ENCODE measurements around the gene PREPL.

PREPL gene

DNA sequence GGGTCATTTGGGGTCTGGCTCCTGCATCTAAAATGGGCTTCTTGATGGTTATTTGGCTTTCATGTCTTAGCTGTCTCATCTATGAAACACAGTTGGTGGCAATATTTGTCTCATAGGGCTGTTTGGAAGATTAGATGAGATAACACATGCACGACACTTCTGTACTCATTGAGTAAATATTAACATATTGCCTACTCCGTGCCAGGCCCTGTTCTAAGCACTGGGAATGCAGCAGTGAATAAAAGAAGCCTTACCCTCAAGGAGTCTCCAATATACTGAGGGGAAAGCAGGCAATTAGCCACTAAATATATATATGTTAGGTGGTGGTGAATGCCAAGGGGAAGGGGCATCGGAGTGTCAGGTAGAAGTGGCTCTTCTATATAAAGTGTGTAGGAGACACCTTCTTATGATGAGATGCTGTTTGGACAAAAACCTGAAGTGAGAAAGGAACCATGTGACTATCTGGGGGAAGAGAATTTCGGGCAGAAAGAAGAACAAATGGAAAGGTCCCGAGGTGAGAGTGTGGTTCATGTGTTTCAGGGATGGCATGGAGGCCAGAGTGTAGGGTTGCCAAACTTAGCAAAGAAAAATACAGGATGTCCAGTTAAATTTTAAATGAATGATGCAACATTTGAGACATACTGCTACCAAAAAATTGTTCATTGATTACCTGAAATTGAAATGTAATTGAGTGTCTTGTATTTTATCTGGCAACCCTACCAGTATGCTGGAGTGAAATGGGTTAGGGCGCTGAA lies 74.2 kb downstream of the PREPL start:
- TF ChIP-seq, protein P1, sequence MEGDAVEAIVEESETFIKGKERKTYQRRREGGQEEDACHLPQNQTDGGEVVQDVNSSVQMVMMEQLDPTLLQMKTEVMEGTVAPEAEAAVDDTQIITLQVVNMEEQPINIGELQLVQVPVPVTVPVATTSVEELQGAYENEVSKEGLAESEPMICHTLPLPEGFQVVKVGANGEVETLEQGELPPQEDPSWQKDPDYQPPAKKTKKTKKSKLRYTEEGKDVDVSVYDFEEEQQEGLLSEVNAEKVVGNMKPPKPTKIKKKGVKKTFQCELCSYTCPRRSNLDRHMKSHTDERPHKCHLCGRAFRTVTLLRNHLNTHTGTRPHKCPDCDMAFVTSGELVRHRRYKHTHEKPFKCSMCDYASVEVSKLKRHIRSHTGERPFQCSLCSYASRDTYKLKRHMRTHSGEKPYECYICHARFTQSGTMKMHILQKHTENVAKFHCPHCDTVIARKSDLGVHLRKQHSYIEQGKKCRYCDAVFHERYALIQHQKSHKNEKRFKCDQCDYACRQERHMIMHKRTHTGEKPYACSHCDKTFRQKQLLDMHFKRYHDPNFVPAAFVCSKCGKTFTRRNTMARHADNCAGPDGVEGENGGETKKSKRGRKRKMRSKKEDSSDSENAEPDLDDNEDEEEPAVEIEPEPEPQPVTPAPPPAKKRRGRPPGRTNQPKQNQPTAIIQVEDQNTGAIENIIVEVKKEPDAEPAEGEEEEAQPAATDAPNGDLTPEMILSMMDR (IDR thresholded peaks at IDR 0.05): no peak
- H3K27ac ChIP-seq: no peak overlapping the region

DNA sequence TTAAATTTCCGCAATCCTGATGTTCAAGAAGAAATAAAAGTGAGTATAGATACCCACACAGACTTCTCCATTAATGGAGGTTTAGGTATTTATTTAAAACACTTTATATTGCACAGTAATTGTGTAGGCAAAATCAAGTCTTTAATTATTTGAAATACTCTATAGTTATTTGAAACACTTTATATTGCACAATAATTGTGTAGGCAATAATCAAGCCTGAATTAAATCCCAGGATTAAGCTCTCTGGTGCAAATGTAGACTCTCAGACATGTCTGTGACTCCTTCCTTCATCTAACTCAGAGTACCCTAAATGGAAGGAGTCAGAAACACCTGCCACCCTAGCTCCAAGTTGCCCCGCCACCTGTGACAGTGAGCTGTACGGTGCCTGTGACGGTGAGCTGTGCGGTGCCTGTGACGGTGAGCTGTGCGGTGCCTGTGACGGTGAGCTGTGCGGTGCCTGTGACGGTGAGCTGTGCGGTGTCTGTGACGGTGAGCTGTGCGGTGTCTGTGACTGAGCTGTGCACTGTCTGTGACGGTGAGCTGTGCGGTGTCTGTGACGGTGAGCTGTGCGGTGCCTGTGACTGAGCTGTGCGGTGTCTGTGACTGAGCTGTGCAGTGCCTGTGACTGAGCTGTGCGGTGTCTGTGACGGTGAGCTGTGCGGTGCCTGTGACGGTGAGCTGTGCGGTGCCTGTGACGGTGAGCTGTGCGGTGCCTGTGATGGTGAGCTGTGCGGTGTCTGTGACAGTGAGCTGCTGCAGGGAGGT lies 75.0 kb downstream of the PREPL start:
- Histone ChIP-seq H3K4me1 (peaks cover 0 to 8% (median 7%) of the 10 kb centered on the region in 4 donors), H3K36me3 (no peaks in the 10 kb centered on the region), H3K27me3 (no peaks in the 10 kb centered on the region), H3K4me3 (no peak overlapping the region), H3K27ac (no peak overlapping the region), H3K9me3 (no peaks in the 10 kb centered on the region)
- intact Hi-C loops (cut with DNase I; ENCODE audit: low total_unique reads): no loop called here
- no peak for DNase-seq
- TF ChIP-seq, protein P1 (IDR thresholded peaks at IDR 0.05): no peak

More for the DNA sequence above, 74.2 kb downstream of the PREPL start:
- H3K36me3 ChIP-seq: no peaks in the 10 kb centered on the region
- H3K4me3 ChIP-seq: no peak overlapping the region
- no peak for DNase-seq
- H3K4me1 ChIP-seq: peaks cover 0 to 15% (median 14%) of the 10 kb centered on the region in 4 donors
- intact Hi-C loops (cut with DNase I; ENCODE audit: low total_unique reads): no loop called here
- H3K9me3 ChIP-seq: no peaks in the 10 kb centered on the region
- H3K27me3 ChIP-seq: no peaks in the 10 kb centered on the region

DNA sequence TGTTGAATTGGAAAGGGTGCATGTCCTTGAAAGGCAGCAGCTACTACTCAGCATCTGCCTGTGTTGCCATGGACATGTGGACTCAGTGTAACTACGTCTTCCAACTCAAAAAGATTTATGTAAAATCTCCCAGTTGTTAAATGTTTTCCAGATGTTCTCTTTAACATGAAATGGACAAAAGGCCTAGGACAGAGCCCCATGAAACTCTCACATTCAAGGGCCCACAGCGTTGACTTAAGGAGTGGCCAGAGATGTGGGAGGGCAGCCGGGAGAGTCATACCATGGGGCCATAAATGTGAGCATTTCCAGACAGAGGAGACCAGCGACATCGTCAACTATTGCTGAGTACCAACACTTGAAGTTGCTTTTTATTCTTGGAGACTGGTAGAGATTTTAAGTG lies 76.1 kb downstream of the PREPL start:
- no peak for DNase-seq
- TF ChIP-seq, protein P1 (IDR thresholded peaks at IDR 0.05): no peak
- H3K27me3 ChIP-seq: no peaks in the 10 kb centered on the region
- no peaks in the 10 kb centered on the region for H3K4me1 ChIP-seq
- no peaks in the 10 kb centered on the region for H3K36me3 ChIP-seq
- H3K9me3 ChIP-seq: no peaks in the 10 kb centered on the region
- intact Hi-C loops (cut with DNase I; ENCODE audit: low total_unique reads): no loop called here
- no peak overlapping the region for H3K27ac ChIP-seq
- no peak overlapping the region for H3K4me3 ChIP-seq

DNA sequence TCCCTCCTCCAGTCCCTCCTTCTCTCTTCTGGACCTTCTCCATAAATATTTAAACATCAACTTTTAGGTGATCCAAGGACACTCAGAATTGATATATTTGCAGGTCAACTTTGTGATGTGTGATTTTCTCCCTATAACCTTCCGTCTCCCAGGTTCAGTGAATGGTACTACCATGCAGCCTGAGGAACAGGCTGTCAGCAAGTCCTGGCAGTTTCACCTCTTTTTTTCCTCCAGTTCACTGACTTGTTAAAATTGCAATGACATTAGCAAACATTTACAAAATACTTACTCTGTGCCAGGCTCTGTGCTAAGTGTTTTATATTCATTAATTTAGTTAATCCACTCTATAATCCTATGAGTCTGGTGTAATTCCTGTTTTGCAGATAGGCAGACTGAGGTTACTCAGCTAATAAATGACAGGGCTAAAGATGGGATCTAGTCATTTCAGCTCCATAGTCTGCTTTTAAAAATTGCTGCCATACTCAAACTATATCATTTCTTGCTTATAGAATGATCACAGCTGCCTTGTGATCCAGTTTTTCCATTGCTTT lies 78.1 kb downstream of the PREPL start:
- intact Hi-C loops (cut with DNase I; ENCODE audit: low total_unique reads): no loop called here
- H3K4me1 ChIP-seq: no peaks in the 10 kb centered on the region
- no peaks in the 10 kb centered on the region for H3K36me3 ChIP-seq
- H3K27ac ChIP-seq: no peak overlapping the region
- H3K9me3 ChIP-seq: no peaks in the 10 kb centered on the region
- no peak overlapping the region for H3K4me3 ChIP-seq
- TF ChIP-seq, protein P1 (IDR thresholded peaks at IDR 0.05): no peak
- no peaks in the 10 kb centered on the region for H3K27me3 ChIP-seq
- no peak for DNase-seq

DNA sequence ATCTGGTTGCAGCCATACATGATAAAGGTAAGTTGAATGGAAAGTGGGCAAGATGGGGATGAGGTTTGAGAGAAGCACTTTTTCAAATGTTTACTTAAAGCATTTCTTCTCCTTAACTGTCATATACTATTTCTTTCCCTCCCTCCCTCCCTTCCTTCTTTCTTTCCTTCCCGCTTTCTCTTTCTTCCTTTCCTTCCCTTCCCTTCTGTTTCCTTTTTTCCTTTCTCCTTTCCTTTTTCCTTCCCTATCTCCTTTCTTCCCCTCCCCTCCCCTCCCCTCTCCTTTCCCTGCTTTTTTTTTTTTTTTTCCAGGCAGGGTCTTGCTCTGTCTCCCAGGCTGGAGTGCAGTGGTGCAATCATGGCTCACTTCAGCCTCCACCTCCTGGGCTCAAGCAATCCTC lies 80.4 kb downstream of the PREPL start:
- no peak overlapping the region for H3K27ac ChIP-seq
- H3K36me3 ChIP-seq: no peaks in the 10 kb centered on the region
- no peak overlapping the region for H3K4me3 ChIP-seq
- peaks cover 0 to 10% (median 5%) of the 10 kb centered on the region in 4 donors for H3K4me1 ChIP-seq
- no peak for DNase-seq
- intact Hi-C loops (cut with DNase I; ENCODE audit: low total_unique reads): no loop called here
- TF ChIP-seq, protein P1 (IDR thresholded peaks at IDR 0.05): no peak
- H3K9me3 ChIP-seq: no peaks in the 10 kb centered on the region
- no peaks in the 10 kb centered on the region for H3K27me3 ChIP-seq

Measured in tibial artery (tissue), 4 donors.